HL-60/S4 treated with phorbol 12-myristate 13-acetate at 8.2 ng/mL for 4 days and 3 days (cell line): ENCODE data around the gene DUSP6.

Experiments used
- in situ Hi-C: fragments of 300-500 bp; cut with MboI; formaldehyde crosslinking; loops from 2 replicates; pipeline ENCODE4 v1.15.0; 2022; ENCODE audit warnings: low sequenced_read_pairs

Gene DUSP6

GRCh38 chr12:89352492-89353187, at the start of gene DUSP6:
DUSP6 (minus strand) TSS chr12:89352501; CDS start chr12:89352039, 462 bp downstream.
- in situ Hi-C loops, result no loop called here

GRCh38 chr12:89401433-89402058, 49.2 kb upstream of the DUSP6 start:
- in situ Hi-C loops, result no loop called here

- in situ Hi-C loops, result no loop called here
Measured at GRCh38 chr12:89400415-89400814, 48.1 kb upstream of the DUSP6 start.

GRCh38 chr12:89395712-89396111, 43.4 kb upstream of the DUSP6 start:
- in situ Hi-C loops, result no loop called here

GRCh38 chr12:89393551-89394121, 41.3 kb upstream of the DUSP6 start:
- in situ Hi-C loops, result no loop called here

GRCh38 chr12:89392391-89392790, 40.1 kb upstream of the DUSP6 start:
- in situ Hi-C loops, result no loop called here

GRCh38 chr12:89391726-89392336, 39.5 kb upstream of the DUSP6 start:
- in situ Hi-C loops, result no loop called here

- in situ Hi-C loops, result no loop called here
Measured at GRCh38 chr12:89390802-89391673, 38.7 kb upstream of the DUSP6 start.

- in situ Hi-C loops, result no loop called here
Measured at GRCh38 chr12:89389755-89390661, 37.7 kb upstream of the DUSP6 start.

- in situ Hi-C loops, result no loop called here
Measured at GRCh38 chr12:89386138-89386537, 33.8 kb upstream of the DUSP6 start.

GRCh38 chr12:89384807-89385206, 32.5 kb upstream of the DUSP6 start:
- in situ Hi-C loops, result no loop called here

GRCh38 chr12:89384050-89384758, 31.9 kb upstream of the DUSP6 start:
- in situ Hi-C loops, result no loop called here

GRCh38 chr12:89383235-89384049, 31.1 kb upstream of the DUSP6 start:
- in situ Hi-C loops, result no loop called here

- in situ Hi-C loops, result no loop called here
Measured at GRCh38 chr12:89382328-89382727, 30.0 kb upstream of the DUSP6 start.

GRCh38 chr12:89379839-89380467, 27.7 kb upstream of the DUSP6 start:
- in situ Hi-C loops, result no loop called here

GRCh38 chr12:89379148-89379838, 27.0 kb upstream of the DUSP6 start:
- in situ Hi-C loops, result no loop called here

GRCh38 chr12:89376844-89377243, 24.5 kb upstream of the DUSP6 start:
- in situ Hi-C loops, result no loop called here

GRCh38 chr12:89376202-89376529, 23.9 kb upstream of the DUSP6 start:
- in situ Hi-C loops, result no loop called here
